ENCODE results near the gene FRMD4A.

- TF ChIP-seq POLR2A (IDR thresholded peaks at IDR 0.05) = no peak
- no peak for TF ChIP-seq CTCF (IDR thresholded peaks at IDR 0.05)
These were observed 714.9 kb downstream of the FRMD4A start for GRCh38 chr10:13615650-13616300.

All from testis (tissue), 2 donors.